GM19397 (cell line): ENCODE measurements around the gene TWF2.

Source experiments
- ATAC-seq: cut with Tn5 transposase; IDR thresholded peaks from one replicate; pipeline ENCODE4 v1.9.1; 2021; ENCODE audit warnings: mild to moderate bottlenecking, moderate library complexity; ENCODE audit not compliant: unreplicated experiment

The TWF2 gene

DNA sequence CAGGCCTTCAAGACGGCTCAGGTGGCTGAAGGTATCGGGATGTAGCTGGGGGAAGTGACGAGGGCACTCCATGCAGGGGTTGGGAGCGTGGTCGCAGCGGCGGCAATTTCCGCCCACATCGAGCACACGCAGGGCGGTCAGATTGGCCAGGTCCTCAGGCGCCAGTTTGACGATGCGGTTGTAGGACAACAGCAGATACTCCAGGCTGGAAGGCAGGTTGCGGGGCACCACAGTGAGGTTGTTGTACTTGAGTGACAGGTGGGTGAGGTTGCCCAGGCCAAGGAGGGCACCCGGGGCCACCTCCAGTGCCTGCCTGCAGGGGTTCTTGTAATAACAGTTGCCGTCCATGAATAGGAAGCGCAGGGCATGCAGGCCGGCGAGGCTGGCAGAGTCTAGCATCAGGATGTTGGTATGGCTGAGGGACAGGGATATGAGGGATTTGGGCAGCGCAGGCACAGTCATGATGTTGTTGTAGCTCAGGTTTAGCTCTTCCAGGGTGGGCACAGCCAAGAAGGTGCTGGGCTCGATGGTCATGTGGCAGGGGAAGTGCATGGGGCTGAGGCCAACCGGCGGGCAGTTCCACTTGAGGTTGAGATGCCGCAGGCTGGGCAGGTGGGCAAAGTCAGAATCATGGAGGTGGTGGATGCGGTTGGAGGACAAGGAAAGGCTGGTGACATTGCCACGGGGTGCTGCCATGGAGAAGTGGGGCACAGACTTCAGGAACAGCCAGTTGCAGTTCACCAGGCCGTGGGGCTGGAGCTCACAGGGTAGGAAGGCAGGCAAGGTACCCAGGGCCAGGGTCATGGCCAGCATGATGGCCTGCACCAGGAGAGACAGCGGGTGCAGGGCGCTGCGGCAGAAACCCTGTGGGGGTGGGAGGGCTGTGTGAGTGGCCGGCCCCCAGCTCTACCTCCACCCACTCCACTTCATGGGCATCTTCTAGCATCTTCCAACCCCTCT, 15.2 kb downstream of the TWF2 start:
- no peak for ATAC-seq

GRCh38 chr3:52222319-52223221, 16.4 kb downstream of the TWF2 start:
- ATAC-seq, result no peak

GRCh38 chr3:52221563-52222318, 17.2 kb downstream of the TWF2 start:
- ATAC-seq, result no peak

GRCh38 chr3:52221141-52221562, 17.8 kb downstream of the TWF2 start:
- ATAC-seq, result no peak

- ATAC-seq, result no peak
Observed at GRCh38 chr3:52220380-52221026, 18.5 kb downstream of the TWF2 start.

GRCh38 chr3:52218937-52219650, 19.9 kb downstream of the TWF2 start:
- ATAC-seq, result no peak

- no peak for ATAC-seq
Observed at GRCh38 chr3:52218454-52218853, 20.5 kb downstream of the TWF2 start.

DNA sequence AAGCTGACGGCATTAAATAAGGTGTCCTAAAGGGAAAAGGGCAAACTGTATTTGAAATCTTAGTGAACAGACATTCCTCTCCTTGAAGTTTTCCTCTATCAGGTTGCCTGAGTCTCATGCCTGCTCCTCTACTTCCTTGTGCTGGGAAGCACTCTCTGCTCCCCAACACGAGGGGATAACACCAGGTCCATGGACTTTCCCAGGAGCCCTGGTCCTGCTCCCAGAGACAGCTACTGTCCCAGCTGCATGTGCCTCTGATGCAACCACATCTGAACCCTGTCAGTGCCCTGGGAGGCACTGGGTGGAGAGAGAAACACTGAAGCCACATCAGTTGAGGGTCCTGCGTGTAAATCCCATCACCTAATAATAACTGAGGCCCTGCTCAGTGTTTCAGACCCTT, 20.9 kb downstream of the TWF2 start:
- no peak for ATAC-seq

DNA sequence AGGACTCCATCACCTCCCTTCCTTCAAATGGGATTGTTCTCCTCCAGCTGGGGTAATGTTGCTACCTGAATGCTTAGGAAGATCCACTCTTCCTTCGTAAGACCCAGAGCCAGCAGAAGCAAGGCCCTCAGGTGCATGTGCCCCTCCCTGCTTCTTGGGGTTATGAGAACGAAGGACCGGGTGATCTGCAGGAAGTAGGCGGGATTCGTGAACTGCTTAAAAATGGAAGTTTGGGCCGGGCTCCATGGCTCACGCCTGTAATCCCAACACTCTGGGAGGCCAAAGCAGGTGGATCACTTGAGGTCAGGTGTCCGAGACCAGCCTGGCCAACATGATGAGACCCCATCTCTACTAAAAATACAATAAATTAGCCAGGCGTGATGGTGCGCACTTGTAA, 21.6 kb downstream of the TWF2 start:
- ATAC-seq, result no peak

DNA sequence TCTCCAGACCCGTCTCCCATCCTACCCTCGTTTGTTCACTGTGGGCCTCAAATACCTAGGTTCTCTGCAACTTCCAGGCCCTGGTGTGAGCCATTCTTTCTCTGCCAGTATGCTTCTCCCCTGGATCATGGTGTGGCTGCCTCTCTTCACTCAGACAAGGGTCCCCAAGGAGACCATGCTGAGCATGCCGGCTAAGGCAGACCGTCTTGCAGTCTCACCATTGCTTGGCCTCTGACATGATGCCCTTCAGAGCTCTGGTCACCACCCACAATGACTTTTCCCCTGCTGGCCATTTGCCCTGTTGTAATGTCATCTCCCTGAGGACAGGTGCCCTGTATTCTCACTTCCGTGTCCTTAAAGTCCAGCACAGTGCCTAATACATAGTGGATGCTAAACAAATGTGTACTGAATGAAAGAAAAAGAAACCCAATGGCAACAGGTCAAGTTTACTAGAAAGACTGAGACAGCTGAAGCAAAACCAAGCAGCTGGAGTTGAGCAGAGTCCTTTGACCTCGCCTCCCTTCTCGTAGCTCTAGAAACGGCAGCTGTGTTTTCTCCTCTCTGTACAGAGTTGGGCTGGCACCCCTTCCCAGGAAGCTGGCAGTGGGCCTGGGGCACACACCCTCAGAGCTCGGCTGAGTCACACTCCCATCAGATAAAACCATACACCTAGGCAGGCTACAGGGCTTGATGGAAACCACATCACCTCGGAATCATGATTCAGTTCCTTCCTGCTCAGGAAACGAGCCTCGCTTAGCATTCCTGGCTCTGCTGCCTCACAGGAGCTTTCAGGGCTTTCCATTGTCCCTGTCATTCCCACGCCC, 22.2 kb downstream of the TWF2 start:
- ATAC-seq, result no peak

GRCh38 chr3:52215351-52215750, 23.6 kb downstream of the TWF2 start:
- no peak for ATAC-seq

DNA sequence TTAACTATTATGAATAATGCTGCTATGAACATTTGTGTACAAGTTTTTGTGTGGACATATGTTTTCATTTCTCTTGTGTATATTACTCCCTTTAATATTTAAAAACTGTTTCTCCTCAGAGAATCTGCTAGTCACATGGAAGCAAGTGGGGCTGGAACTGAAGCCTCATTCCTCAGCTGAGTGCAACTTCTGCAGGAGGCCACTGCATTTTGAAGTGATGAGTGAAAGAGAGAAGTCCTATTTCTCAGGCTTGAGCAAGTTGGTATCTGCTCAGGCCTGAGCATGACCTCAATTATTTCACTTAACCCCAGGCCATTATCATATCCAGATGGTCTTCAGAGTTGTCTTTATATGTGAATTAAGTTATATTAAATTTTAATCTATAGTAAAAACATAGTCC, 25.1 kb downstream of the TWF2 start:
- ATAC-seq, result no peak

GRCh38 chr3:52213005-52213404, 26.0 kb downstream of the TWF2 start:
- no peak for ATAC-seq

GRCh38 chr3:52211268-52211891, 27.6 kb downstream of the TWF2 start:
- no peak for ATAC-seq

- ATAC-seq, result no peak
Observed at GRCh38 chr3:52210550-52211046, 28.4 kb downstream of the TWF2 start.

- ATAC-seq, result no peak
Observed at GRCh38 chr3:52210037-52210436, 28.9 kb downstream of the TWF2 start.

DNA sequence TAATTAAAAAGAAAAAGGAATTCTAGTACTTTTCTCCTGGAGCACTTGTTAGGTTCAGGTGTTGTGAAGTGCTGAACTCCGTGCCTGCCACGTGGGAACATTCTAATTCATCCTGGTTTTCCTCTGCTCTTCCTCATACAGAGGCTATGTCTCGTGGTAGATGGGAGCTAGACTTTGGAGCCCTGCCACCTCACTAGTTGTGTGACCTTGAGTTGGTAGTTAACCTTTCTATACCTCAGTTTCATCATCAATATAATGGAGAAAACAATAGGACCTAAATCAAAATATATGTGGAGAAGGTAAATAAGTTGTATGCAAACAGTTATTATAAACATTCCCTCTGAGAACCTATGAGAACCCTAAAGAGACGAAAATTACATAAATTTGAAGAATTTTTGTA, 30.4 kb downstream of the TWF2 start:
- ATAC-seq, result no peak

DNA sequence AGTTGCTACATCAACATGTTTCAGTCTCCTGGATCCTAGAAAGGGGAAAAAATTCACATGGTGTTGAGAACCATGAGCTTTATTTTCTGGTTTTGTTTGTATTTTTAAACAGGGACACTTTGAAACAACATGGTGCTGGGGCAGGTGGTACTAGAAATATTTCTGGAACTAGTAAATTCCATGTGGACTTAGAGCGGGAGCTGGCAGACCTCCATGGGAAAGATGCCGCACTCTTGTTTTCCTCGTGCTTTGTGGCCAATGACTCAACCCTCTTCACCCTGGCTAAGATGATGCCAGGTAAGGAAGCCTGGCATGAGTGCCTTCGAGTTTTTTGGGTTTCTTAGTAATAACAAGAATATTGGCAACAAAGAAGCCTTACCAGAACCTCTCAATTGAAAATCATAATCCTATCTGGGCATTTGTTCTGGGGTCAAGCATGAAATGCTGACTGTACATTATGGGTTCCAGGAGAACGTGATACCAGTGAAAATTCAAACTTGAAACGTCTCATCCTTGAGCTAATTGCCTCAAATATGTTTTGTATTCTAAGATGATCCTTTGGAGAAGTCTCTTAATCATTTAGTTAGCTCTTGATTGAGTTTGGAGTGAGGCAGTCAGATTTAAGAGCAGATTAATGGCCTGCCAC, 33.1 kb downstream of the TWF2 start:
- ATAC-seq, result no peak
